Measurements from ENCODE around the gene SLC39A11. TPM values are rescaled to one million over a fixed set of nuclear protein-coding genes. Genes with fewer than 3 reads are reported as not detected.

Gene SLC39A11
- total and polyA plus RNA-seq, 2 of the 13 experiments (the other 11 are each of a cell fraction or from before 2014, with no cell fraction given), result 17.2 to 31.5 TPM

GRCh38 chr17:72661116-72661944, 431.2 kb downstream of the SLC39A11 start (continued):
- TF ChIP-seq JUNB (CRISPR knock-in tag; IDR thresholded peaks at IDR 0.05; ENCODE audit: borderline replicate concordance) (peak; percentile 58; the same call in 1 of the 2 replicates), KDM6A (CRISPR knock-in tag; IDR thresholded peaks at IDR 0.05; ENCODE audit: low read depth) (no peak; the same call in 1 of the 2 replicates), TEAD2 (CRISPR knock-in tag; IDR thresholded peaks at IDR 0.05) (0 out of 2 replicates have a peak, but pooled peaks have one; percentile 41), NKX3-1 (CRISPR knock-in tag; IDR thresholded peaks at IDR 0.05) (peak; percentile 14; the same call in 1 of the 2 replicates), ZNF143 (CRISPR knock-in tag; IDR thresholded peaks at IDR 0.05) (0 out of 2 replicates have a peak, but pooled peaks have one; percentile 13), HMGA1 (CRISPR knock-in tag; conservative IDR thresholded peaks at IDR 0.05) (no peak), NFE2L2 (IDR thresholded peaks at IDR 0.05; ENCODE audit: low read length) (no peak), ZNF720 (CRISPR knock-in tag; IDR thresholded peaks at IDR 0.05) (no peak), ZNF678 (CRISPR knock-in tag; IDR thresholded peaks at IDR 0.05) (0 out of 2 replicates have a peak, but pooled peaks have one; percentile 25), CCAR2 (optimal IDR thresholded peaks at IDR 0.05; ENCODE audit: low read depth, low read length) (no peak), PCBP2 (optimal IDR thresholded peaks at IDR 0.05; ENCODE audit: low read depth, low read length, poor library complexity, severe bottlenecking) (no peak), ZNF709 (CRISPR knock-in tag; IDR thresholded peaks at IDR 0.05) (no peak), ZNF496 (CRISPR knock-in tag; IDR thresholded peaks at IDR 0.05; ENCODE audit: insufficient replicate concordance) (no peak), XRCC5 (optimal IDR thresholded peaks at IDR 0.05; ENCODE audit: low read length) (peak; percentile 18), ZNF343 (CRISPR knock-in tag; IDR thresholded peaks at IDR 0.05) (peak; percentile 99), U2AF1 (optimal IDR thresholded peaks at IDR 0.05; ENCODE audit: low read depth, low read length) (no peak), PTBP1 (IDR thresholded peaks at IDR 0.05; ENCODE audit: low read depth, low read length, poor library complexity, severe bottlenecking) (no peak), HNF4A (CRISPR knock-in tag; IDR thresholded peaks at IDR 0.05) (peak; percentile 31; the same call in 1 of the 2 replicates), MTA3 (CRISPR knock-in tag; IDR thresholded peaks at IDR 0.05) (no peak), POLR2AphosphoS2 (IDR thresholded peaks at IDR 0.05; ENCODE audit: low read depth, low read length) (no peak), HES4 (CRISPR knock-in tag; IDR thresholded peaks at IDR 0.05; ENCODE audit: borderline replicate concordance) (no peak), CREB1 (IDR thresholded peaks at IDR 0.05) (peak; percentile 64; the same call in 1 of the 2 replicates), CREB1 (CRISPR knock-in tag; IDR thresholded peaks at IDR 0.05) (peak; percentile 65; the same call in 1 of the 2 replicates), PITX1 (CRISPR knock-in tag; IDR thresholded peaks at IDR 0.05) (peak; percentile 53; the same call in 1 of the 2 replicates), ZSCAN12 (CRISPR knock-in tag; IDR thresholded peaks at IDR 0.05) (no peak), ZNF326 (CRISPR knock-in tag; IDR thresholded peaks at IDR 0.05; ENCODE audit: borderline replicate concordance) (no peak), POLR2A (IDR thresholded peaks at IDR 0.05; ENCODE audit: insufficient read depth in 1 of 2, low read depth in 2 of 2, low read length in 2 of 2) (0 out of 4 replicates have a peak, but pooled peaks of 1 of the 2 experiments have one; percentile 29), U2AF2 (IDR thresholded peaks at IDR 0.05; ENCODE audit: low read depth, low read length) (no peak), ZNF333 (CRISPR knock-in tag; IDR thresholded peaks at IDR 0.05; ENCODE audit: borderline replicate concordance) (no peak), HHEX (CRISPR knock-in tag; IDR thresholded peaks at IDR 0.05) (no peak), PPARG (CRISPR knock-in tag; conservative IDR thresholded peaks at IDR 0.05) (peak; percentile 63), ZFAT (CRISPR knock-in tag; conservative IDR thresholded peaks at IDR 0.05) (no peak)
- TF ChIP-seq, protein P1, sequence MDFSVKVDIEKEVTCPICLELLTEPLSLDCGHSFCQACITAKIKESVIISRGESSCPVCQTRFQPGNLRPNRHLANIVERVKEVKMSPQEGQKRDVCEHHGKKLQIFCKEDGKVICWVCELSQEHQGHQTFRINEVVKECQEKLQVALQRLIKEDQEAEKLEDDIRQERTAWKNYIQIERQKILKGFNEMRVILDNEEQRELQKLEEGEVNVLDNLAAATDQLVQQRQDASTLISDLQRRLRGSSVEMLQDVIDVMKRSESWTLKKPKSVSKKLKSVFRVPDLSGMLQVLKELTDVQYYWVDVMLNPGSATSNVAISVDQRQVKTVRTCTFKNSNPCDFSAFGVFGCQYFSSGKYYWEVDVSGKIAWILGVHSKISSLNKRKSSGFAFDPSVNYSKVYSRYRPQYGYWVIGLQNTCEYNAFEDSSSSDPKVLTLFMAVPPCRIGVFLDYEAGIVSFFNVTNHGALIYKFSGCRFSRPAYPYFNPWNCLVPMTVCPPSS (IDR thresholded peaks at IDR 0.05), result no peak

Measured in HepG2 (cell line).